GM21529 (cell line): ENCODE results near the gene HSD3B7.

Experiments
- ATAC-seq: cut with Tn5 transposase; IDR thresholded peaks from one replicate; pipeline ENCODE4 v1.9.1; 2021; ENCODE audit not compliant: unreplicated experiment

Gene HSD3B7

DNA sequence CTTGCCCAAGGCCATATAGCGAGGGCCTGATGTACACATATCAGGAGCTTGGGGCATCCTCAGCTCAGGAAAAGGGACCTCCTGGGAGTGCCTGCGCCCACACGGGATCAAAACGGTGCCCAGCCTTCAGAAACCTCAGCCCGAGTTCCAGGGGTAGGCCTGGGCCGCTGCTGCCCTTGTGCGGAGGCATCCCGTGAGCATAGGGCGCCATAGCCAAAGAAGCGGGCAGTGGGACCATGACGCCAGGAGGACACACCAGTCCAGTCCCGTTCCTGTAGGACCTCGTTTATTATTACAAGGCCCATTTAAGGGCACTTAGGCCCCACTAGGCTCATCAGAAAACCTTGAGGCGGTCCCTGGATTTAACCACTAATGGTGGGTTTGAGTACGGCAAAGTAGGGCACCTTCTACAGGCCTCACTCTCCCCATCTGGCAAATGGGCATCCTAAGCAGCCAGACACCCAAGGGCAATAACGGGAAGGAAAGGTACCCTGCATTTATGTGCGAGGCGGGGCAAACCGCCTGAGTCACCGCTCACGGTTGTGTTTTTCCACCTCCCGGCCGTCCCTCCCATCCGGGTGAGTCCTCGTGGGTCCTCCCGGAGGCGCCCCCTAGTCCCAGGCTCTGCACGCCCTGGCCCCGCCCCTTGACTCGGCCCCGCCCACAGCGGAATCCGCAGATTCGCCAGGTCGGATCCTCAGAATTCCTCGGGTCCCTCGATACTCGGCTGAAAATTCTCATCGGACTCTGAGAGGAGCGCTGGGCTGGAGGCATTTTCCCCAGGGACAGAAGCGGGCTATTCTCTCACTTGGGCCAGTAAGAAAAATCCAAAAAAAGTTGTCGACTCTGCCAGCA lies 28.2 kb upstream of the HSD3B7 start:
- peak; percentile 54 for ATAC-seq

DNA sequence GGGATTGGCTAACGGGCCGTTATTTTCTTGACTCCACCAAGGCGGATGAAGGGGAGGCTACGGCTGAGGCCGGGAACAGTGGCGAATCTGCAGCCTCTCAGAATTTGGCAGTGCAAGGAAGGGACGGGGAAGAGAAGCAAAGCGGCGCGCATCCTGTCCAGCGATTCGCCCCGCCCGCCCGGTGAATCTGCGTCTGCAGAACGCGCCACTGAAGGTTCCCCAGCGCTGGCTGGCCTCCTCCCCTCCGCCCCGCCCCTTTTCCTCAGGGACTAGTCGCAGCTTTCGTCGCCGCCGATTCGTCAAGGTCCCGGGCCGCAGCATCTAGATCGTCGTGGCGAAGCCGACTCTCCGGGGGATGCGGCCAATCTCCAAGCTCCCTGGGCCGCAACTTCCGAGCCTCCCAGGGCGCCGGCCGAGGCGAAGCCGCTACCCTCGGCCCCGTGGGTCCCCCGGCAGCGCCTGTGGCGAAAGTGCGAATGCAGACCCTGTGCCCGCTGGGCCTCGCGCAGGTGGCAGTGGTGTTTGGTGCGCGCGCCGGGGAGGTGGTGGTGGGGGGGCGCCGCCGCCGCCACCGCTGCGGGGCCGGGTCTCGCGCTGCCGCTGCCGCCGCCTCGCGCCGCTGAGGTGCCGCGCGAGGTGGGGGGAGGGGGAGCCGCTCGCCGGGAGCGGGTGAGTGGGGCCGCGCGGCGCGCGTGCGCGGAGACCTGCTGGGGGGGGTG lies 27.4 kb upstream of the HSD3B7 start, which contains the start of gene SETD1A:
TSS of gene SETD1A (plus strand) at position 299 of the 719 bp plus-strand sequence. CDS start 978 bp downstream, outside the sequence.
- peak; percentile 72 for ATAC-seq

- peak; percentile 31 for ATAC-seq
These were observed 26.6 kb upstream of the HSD3B7 start for GRCh38 chr16:30958175-30959079.

GRCh38 chr16:30961384-30961783 lies 23.6 kb upstream of the HSD3B7 start:
- ATAC-seq: no peak

GRCh38 chr16:30963925-30964511 lies 21.0 kb upstream of the HSD3B7 start:
- no peak for ATAC-seq

DNA sequence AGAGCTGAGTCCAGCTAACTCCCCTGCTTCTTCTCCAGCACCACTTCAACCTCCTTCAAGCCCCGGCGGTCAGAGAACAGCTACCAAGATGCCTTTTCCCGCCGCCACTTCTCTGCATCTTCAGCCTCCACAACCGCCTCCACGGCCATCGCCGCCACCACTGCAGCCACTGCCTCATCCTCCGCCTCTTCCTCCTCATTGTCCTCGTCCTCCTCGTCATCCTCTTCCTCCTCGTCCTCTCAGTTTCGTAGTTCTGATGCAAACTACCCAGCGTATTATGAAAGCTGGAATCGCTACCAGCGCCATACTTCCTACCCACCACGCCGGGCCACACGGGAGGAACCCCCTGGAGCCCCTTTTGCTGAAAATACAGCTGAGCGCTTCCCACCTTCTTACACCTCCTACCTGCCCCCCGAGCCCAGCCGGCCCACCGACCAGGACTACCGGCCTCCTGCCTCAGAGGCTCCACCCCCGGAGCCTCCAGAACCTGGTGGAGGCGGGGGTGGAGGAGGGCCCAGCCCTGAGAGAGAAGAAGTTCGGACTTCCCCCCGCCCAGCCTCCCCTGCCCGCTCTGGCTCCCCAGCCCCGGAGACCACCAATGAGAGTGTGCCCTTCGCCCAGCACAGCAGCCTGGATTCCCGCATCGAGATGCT lies 20.3 kb upstream of the HSD3B7 start:
- no peak for ATAC-seq

- no peak for ATAC-seq
These were observed 19.6 kb upstream of the HSD3B7 start for GRCh38 chr16:30965436-30965835.

- no peak for ATAC-seq
These were observed 18.9 kb upstream of the HSD3B7 start for GRCh38 chr16:30966033-30966619.

DNA sequence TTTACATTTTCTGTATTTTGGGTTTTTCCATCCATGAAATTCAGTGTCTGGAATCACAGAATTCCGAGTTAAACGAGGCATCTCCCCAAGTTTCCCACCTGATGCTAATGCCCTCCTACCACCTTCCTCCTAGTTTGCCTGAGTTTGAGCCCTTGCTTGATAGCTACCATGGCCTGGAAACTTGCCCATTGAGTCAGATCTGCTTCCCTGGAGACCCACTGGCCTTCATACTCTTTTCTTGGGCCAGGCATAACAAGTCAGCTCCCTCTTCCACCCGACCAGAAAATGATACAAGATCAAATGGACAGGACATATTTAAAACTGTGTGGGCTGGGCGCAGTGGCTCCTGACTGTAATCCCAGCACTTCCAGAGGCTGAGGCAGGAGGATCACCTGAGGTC lies 17.2 kb upstream of the HSD3B7 start:
- ATAC-seq: no peak

GRCh38 chr16:30969246-30969842 lies 15.7 kb upstream of the HSD3B7 start:
- no peak for ATAC-seq

- ATAC-seq: no peak
These were observed 13.7 kb upstream of the HSD3B7 start for GRCh38 chr16:30971298-30971697.

GRCh38 chr16:30972872-30973271 lies 12.1 kb upstream of the HSD3B7 start:
- no peak for ATAC-seq

GRCh38 chr16:30974348-30974747 lies 10.7 kb upstream of the HSD3B7 start:
- ATAC-seq: no peak

- ATAC-seq: no peak
These were observed 8.5 kb upstream of the HSD3B7 start for GRCh38 chr16:30976486-30976885.

DNA sequence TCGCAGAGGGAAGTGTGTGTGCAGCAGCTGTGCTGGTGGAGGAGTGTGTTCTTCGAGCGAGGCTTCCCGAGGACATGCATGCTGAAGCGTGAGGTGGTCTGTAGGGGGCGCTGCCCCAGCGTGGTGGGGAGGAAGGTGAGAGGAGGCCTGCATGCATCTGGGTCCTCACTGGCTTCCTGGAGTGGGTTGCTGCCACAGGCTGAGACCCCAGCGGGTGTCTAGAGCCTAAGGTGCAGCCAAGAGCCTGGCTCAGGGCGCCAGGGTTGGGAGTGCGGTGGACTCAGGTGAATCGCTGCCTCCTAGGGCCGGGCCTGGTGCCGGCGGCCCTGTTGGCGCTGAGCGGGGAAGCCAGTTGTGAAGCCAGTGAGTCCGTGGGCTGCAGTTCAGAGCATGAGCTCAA lies 7.5 kb upstream of the HSD3B7 start:
- no peak for ATAC-seq

DNA sequence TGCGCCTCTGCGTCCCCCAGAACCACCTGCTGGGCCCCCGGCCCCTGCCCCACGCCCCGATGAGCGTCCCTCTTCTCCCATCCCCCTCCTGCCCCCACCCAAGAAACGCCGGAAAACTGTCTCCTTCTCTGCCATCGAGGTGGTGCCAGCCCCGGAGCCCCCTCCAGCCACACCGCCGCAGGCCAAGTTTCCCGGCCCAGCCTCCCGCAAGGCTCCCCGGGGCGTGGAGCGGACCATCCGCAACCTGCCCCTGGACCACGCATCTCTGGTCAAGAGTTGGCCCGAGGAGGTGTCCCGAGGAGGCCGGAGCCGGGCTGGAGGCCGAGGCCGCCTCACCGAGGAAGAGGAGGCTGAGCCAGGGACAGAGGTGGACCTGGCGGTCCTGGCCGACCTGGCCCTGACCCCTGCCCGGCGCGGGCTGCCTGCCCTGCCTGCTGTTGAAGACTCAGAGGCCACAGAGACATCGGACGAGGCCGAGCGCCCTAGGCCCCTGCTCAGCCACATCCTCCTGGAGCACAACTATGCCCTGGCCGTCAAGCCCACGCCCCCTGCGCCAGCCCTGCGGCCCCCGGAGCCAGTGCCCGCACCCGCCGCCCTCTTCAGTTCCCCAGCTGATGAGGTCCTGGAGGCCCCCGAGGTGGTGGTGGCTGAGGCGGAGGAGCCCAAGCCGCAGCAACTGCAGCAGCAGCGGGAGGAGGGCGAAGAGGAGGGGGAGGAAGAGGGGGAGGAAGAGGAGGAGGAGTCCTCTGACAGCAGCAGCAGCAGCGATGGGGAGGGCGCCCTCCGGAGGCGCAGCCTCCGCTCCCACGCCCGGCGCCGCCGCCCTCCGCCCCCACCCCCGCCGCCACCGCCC lies 5.6 kb upstream of the HSD3B7 start:
- no peak for ATAC-seq

GRCh38 chr16:30980023-30980371 lies 5.0 kb upstream of the HSD3B7 start:
- no peak for ATAC-seq

GRCh38 chr16:30980434-30980833 lies 4.6 kb upstream of the HSD3B7 start:
- ATAC-seq: no peak

- ATAC-seq: no peak
These were observed 4.0 kb upstream of the HSD3B7 start for GRCh38 chr16:30980959-30981358.
